ENCODE results near the gene CCDC158. TPM values are rescaled to one million over a fixed set of nuclear protein-coding genes. Genes with fewer than 3 reads are reported as not detected.
"Not testable (repeated sequence)": the region's sequence is repeated elsewhere in the genome, so short reads cannot be mapped to it uniquely, and the experiment has no call there.

The CCDC158 gene
- total RNA-seq, 2 donors from 2014 or later = 0.62 to 0.68 TPM

DNA sequence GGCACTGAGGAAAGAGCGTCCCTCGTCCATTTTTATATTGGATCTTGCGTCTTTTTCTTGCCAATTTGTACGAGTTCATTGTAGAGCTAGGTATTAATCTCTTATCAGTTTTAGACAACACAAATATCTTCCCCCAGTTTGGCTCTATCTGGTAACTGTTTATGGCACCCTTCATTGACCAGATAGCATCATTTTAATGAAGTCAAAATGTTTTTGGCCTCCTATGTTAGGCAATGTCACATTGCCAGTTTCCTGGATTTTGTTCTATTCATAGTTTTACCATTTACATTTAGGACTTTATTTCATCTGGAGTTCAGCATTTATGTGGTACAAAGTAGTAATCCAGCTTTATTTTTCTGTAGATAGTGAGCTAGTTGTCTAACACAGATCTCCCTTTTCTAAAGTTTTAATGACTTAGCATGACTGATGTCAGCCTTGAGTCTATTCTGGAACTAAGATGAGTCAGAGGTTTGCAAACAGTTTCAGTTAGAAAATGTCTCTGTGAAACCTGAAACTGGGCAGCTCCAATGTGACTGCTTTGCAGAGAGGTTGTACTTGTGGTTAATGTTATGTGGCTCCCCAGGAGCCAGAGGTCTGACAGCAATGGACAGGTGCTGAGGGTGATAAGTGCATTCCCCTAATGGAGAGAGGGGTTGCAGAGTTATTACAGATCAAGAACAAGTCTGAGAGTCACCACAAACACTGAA, 119.7 kb downstream of the CCDC158 start:
- intact Hi-C loops (cut with DNase I) = loop anchor here in 1 of 2 donors (10.0 kb wide), 1 partner anchor 106 kb away; no protein-coding TSS in a partner anchor
- DNase-seq (no peak), ATAC-seq (peak in 1 of 2 donors; percentile 54)

DNA sequence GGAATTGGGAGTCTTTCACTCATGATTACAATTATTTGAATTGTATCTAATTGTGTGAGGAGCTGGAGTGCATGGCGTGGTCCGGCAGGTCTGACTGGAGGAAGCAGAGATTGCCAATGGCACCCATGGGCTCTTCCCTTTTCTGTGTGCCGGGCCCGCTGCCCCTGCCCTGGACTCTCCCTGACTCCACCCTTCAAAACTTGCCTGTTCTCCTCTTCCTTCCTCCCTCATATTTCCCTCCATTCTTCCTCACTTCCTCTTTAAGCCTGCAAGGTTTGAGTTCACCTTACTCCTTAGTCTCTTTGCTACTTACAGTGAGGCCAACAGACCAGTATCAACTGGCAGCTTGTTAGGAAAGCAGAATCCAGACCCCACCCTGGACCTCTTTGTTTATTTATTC, 120.9 kb downstream of the CCDC158 start:
- intact Hi-C loops (cut with DNase I) = loop anchor here in 1 of 2 donors (10.0 kb wide), 1 partner anchor 105 kb away; no protein-coding TSS in a partner anchor
- ATAC-seq = no peak
- no peak for DNase-seq

DNA sequence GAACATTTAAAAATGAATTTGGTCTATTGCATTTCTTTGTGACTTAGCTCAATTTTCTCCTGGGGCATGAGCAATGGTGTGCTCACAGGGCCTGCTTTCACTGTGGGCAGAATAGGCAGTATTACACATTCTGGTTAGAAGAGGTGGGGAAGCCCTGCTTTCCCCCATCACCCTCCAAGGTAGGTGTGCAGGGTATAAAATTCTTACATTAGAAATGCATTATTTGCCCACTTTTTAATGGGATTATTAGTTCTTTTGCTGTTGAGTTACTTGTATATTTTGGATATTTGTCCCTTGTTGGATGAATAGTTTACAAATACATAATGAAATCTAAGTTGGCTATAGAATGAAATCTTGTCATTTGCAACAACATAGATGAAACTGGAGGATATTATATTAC, 122.7 kb downstream of the CCDC158 start:
- ATAC-seq (no peak), DNase-seq (no peak)
- intact Hi-C loops (cut with DNase I) = no loop called here

DNA sequence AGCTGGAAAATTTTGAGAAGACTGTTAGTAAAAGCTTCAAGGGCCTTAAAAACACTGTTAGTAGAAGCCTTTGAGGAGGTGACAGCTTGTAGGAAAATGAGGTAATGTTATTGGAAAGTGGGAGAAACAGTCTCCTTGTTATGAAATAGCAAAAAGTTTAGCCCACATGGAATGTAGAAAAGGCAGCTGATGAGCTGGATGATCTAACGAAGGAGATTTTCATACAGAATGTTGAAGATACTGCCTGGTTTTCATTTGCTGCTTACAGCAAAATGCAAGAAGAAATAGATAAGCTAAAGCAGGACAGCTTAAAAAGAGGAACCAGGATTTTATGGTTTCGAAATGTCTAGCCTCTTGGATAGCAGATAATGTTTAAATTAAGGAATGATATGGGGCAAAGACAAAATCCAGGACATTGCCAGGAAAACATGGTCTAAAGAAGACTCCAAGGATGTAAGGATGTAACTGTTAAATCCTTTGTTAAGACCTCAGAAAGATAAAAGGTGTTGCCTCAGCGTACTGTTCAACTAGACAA, 124.6 kb downstream of the CCDC158 start:
- DNase-seq = no peak
- ATAC-seq = no peak
- intact Hi-C loops (cut with DNase I) = no loop called here

DNA sequence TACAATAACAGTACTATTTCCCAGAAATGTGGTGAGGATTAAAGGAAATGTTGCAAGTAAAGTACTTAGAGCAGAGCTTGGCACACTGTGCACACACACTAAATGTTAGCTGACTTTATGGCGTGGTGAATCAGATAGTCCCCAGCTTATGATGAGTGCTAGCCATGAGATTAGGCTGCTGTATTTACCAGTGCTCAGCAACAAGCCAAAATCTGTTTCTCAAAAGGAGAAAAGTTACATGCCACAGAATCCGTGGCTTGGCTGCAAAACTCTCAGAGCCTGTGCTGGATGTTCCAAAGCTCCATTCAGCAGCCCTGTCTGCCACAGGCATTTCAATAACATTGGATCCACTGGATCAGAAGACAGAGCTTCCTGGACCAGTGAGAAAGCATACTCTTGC, 127.2 kb downstream of the CCDC158 start:
- intact Hi-C loops (cut with DNase I) = no loop called here
- no peak for DNase-seq

DNA sequence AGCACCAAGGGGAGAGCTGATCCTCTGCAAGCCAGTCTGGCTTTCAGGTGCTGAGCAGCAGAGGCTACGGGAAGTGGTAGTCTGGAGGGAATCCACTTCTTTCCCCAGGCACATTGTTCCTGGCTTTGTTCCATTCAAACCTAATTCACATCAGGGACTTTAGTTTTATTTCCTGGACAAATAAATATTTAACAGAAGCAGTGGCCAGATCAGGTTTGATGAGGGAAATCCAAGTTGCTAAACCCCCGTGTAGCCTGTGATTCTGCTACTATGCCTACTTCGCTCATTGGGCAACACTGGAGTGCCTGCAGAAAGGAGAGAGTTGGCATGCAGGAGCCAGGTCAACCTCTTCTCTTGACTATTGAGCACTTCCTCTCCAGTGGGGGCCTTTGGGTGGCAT, 128.2 kb downstream of the CCDC158 start:
- no peak for DNase-seq
- intact Hi-C loops (cut with DNase I) = no loop called here
- ATAC-seq = no peak

More for the DNA sequence above, 127.2 kb downstream of the CCDC158 start:
- peak; percentile 65 to 89 for ATAC-seq

DNA sequence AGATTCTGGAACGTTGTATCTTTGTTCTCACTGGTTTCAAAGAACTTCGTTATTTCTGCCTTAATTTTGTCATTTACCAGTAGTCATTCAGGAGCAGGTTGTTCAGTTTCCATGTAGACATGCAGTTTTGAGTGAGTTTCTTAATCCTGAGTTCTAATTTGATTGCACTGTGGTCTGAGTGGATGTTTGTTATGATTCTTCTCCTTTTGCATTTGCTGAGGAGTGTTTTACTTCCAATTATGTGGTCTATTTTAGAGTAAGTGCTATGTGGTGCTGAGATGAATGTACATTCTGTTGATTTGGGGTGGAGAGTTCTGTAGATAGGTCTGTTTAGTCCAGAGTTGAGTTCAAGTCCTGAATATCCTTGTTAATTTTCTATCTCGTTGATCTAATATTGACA, 133.1 kb downstream of the CCDC158 start:
- not testable (repeated sequence) for ATAC-seq

DNA sequence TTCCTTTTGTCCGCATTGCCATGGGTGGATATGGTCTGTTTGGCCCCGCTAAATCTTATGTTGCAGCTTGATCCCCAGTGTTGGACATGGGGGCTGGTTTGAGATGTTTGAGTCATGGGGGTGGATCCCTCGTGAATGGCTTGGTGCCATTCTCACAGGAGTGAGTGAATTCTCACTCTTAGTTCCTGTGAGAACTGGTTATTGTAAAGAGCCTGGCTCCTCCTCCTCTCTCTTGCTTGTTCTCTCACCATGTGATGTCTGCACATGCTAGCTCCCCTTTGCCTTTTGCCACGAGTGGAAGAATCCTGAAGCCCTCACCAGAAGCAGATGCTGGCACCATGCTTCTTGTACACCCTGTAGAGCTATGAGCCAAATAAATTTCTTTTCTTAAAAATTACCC, 137.0 kb downstream of the CCDC158 start:
- intact Hi-C loops (cut with DNase I) = no loop called here
- no peak for ATAC-seq
- no peak for DNase-seq

More for the DNA sequence above, 133.1 kb downstream of the CCDC158 start:
- intact Hi-C loops (cut with DNase I); DNase-seq: not testable (repeated sequence)

DNA sequence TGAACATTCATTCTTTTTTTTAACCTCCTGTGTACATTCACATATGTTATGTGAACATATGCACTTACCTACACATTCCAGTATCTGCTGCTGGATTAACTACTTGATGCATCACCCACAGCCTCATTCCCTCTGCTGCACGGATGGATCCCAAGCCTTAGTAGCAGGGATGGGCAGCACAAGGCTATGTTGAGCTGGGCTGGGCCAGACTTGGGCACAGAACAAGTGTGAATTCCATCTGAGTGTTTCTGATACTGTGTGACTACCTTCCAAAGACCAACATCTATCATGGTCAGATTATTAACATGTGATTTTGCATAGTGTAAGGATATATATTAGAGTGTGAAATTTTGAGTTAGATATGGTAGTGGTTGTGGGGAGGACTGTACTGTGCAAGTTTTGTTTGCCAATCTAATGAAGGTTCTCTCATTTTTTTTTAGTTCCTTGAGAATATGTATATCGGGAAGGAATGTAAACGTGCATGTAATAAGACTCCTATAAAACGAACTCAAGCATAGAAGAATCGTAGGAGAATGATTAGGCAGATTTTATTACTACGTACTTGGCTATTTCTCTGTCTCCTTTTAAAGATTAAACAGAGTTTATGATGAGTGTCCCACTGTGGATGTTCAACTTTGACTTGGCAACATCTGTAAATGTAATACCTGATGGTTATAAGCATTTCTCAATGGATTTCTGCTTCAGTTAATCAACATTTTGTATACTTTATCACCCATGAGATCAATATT, 137.8 kb downstream of the CCDC158 start:
- ATAC-seq = peak; percentile 21 to 51

DNA sequence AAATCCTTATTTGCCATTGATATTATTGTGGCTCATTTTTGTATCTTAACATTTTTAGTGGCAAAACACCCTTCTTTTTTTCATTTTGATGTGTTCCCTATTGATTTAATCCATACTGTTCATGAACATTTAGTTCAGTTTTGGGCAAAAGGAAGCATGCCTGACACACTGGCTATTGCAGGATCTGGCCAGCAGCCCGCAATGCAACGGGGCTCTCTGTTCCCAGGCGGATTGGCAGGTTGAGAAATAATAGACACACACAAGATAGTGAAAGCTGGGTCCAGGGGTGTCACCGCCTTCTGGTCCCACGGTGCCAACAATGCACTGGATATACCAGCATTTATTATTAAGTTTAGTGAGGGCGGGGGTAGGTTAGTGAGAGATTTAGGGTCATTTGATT, 139.3 kb downstream of the CCDC158 start:
- ATAC-seq; intact Hi-C loops (cut with DNase I); DNase-seq: not testable (repeated sequence)

More for the DNA sequence above, 137.8 kb downstream of the CCDC158 start:
- DNase-seq = no peak
- intact Hi-C loops (cut with DNase I) = no loop called here

DNA sequence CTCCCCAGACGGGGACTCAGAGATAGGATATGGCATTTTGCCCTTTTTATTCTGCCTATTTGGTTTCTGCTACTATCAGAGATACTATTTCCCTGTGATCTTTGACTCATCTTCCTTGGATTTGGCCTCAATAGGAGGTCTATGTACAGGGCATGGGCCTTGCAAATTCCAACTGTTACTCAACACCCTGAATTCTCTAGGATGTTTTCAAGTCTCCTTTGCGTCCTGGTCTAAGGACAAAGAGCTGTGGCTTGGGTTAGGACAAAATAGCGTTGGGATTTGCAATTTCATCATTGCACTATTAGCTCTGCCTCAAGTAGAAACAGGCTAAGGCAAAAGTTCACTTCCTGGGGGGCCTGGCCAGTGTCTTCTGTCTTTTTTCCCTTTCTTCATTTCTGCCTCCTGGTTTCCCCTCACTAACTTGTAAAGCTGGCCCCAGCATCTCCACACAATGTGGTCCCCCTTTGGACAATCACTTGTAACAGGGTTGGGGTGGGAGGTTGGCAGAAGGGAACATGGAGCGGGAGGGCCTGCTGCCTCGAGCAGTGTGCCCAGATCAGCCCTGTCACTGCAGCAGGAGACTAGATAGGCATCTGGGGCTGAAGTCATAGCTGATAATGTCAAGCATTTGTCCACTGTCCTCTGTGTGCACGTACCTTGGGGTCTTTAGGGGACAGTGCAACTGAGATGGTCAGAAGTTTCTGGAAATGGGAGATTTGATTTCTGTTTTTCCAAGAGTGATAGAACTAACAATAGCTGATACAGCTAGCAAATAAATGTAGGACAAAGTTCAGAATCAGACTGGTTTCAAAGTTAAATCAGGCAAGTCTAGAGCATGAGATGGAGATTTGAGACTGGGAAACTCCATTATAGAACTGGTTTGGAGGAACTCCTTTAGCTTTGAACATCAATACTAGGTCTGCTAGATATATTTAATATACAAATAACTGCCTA, 140.2 kb downstream of the CCDC158 start:
- DNase-seq = no peak
- peak in 1 of 2 donors; percentile 51 for ATAC-seq
- intact Hi-C loops (cut with DNase I) = no loop called here

DNA sequence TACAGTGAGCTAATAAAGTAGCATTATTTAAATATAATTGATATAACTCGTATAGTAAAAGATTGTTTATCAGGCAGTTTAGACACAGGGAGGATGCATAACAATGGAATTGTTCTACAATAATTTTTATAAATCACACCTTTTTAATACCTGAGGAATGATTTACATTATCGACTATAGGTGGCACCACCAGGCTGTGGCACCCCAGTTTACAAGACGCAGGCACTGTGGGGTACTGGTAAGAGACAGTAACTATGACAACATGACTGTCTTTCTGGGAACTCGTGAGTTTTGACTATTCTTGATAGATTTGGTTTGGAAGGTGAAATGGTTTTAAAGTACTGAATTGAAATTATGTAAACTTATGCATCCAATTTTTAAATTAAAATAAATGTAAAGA, 141.5 kb downstream of the CCDC158 start:
- intact Hi-C loops (cut with DNase I) = no loop called here
- DNase-seq (no peak), ATAC-seq (no peak)

DNA sequence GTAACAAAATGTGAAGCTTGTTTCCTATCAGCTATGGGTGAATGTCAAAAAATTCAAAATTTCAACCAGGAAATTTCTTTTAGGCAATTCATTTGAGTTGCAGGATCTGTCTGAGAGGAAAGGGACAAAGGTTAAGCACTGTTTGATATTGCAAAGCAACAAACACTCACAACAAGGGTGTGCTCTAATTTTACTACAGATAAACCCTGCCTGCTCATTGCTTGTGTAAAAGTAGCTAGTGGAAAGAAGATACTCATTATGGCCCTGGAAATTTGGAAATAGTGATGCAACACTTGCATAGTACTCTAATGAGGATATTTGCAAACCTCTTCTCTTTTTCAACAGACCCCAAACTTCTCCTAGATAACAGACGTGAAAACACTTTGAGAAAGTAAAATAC, 142.4 kb downstream of the CCDC158 start:
- intact Hi-C loops (cut with DNase I) = no loop called here
- ATAC-seq (no peak), DNase-seq (no peak)

DNA sequence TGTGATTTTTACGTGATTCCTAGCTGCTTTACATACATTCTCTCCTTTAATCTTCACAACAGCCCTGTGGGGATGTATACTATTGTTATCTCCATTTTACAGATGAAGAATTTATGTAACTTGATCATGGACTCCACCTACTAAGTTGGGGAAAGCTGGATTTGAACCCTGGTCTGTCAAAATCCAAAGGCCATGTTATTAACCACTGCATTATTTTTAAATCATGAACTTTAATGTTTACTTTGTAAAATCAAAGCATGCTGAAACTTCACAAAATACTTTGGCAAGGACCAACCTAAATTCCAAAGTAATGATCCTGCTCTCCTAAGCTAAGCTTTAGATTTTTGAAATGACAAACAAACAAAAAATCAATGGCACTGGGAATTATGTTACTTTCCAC, 143.3 kb downstream of the CCDC158 start:
- no peak for ATAC-seq
- intact Hi-C loops (cut with DNase I) = no loop called here
- no peak for DNase-seq

DNA sequence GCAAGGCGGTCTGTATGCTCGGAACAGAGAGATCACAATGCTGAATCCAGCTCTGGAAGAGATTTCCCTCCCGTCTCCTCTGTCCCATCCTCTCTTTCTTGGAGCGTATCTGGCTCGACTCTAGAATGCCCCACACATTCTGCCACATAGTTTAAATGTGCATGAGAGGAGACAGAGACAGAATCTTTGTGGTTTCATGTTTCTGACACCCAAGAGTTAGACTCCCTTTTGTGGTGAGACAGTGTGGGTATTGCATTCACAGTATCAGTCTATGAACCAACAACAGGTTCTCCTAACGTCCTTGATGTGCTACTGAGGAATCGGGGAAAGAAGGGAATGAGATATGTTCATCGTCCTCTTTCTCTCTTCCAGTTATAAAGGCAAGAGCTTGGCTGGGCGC, 144.1 kb downstream of the CCDC158 start:
- intact Hi-C loops (cut with DNase I) = no loop called here
- ATAC-seq = no peak
- no peak for DNase-seq

DNA sequence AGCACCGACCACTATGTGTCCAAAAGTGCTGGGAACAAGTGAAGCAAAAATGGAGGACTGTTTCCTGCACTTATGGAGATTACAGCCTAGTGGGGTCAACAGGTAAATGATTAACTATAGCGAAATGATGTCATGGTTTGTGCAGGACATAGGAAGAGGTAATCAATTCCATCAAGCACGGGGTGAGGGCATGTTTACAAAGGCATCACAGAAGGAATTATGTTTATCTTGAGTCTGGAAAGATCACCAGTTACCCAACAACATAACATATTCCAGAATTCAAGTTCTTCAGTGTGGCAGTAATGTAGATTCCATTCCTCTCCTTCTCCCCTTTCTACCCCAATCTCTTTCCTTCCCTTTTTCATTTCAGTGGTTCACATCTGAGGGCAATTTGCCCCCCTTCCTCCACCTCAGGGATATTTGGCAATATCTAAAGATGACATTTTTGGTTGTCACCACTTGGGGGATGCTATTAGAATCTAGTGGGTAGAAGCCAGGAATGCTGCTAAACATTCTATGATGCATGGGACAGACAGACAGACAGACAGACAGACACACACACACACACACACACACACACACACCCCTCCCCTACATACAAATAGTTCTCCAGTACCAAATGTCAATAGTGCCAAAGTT, 145.3 kb downstream of the CCDC158 start:
- ATAC-seq (no peak), DNase-seq (no peak)
- intact Hi-C loops (cut with DNase I) = no loop called here

DNA sequence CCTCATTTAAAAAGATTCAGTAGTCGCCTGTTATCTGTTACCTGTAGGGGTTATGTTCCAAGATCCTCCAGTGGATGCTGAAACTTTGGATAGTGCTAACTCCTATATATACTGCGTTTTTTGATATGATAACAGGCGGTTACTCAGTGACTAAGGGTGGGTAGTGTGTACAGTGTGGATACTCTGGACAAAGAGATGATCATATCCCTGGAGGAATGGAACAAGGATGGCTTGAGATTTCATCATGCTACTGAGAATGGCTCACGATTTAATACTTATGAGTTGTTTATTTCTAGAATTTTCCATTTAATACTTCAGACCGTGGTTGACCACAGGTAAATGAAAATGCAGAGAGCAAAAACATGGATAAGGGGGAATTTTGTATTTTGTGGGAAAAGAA, 147.9 kb downstream of the CCDC158 start:
- ATAC-seq (no peak), DNase-seq (no peak)
- intact Hi-C loops (cut with DNase I) = no loop called here

DNA sequence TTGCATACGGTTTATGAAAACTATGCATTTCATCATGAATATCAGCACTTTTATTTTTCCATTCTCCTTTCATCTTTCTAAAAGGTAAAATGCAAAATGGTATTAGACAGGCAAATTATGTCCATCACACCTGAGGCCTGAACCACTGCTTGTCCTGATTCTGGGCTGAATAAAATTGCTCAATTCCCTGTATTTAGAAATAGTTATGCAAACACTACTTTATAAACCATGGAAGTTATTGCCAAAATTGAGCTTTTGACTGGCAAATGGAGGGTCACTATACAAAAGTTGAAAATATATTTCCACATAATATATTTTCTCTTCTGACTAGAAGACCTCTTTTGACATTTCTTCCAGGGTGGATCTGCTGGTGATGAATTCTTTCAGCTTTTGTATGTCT, 148.4 kb downstream of the CCDC158 start:
- intact Hi-C loops (cut with DNase I) = no loop called here

DNA sequence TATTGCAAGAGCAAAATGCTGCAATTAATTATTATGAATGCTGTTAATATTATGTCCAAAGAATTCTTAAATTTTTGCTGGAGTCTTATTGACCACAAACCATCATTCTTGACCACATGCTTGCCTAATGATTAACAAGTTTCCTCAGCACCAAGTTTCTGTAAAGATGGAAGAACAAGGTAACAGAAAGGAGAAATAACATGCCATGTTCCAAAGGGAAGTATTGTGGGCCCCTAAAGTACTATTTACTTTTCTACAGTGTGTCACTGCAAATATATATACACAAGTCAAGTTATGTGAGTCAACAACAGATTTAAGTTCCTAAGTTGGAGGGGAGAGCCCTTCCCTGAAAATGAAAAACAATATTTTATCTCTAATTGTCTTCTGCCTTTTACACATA, 148.9 kb downstream of the CCDC158 start:
- DNase-seq (no peak), ATAC-seq (no peak)
- intact Hi-C loops (cut with DNase I) = no loop called here

More for the DNA sequence above, 148.4 kb downstream of the CCDC158 start:
- DNase-seq = no peak
- peak in 1 of 2 donors; percentile 34 for ATAC-seq

Data from left cardiac atrium (tissue), 4 donors.